HepG2 (cell line): ENCODE results near the gene SLC29A2. TPM values are rescaled to one million over a fixed set of nuclear protein-coding genes. Genes with fewer than 3 reads are reported as not detected.
A peak's percentile ranks its signal among the peaks of the same experiment; 100 is the strongest.

ENCODE experiments used
- ARID3A ChIP-seq: IDR thresholded peaks from 2 replicates; pipeline ENCODE4 v1.6.1; 2012; ENCODE audit warnings: low read depth, low read length, improper control_type of control experiment
- CC2D1A ChIP-seq: sonication (generic); formaldehyde crosslinking; IDR thresholded peaks from 2 replicates; pipeline ENCODE4 v1.8.1; 2023; ENCODE audit warnings: mild to moderate bottlenecking, missing genetic modification reagents
- ETS1 ChIP-seq: sonication (generic); formaldehyde crosslinking; IDR thresholded peaks from 2 replicates; pipeline ENCODE4 v1.4.0; 2020; ENCODE audit warnings: missing genetic modification reagents
- GMEB1 ChIP-seq: sonication (generic); formaldehyde crosslinking; IDR thresholded peaks from 2 replicates; pipeline ENCODE4 v1.5.1; 2020; ENCODE audit warnings: missing genetic modification reagents, mild to moderate bottlenecking, borderline replicate concordance
- MEIS1 ChIP-seq: sonication (generic); formaldehyde crosslinking; IDR thresholded peaks from 2 replicates; pipeline ENCODE4 v1.9.0; 2021; ENCODE audit warnings: mild to moderate bottlenecking, missing genetic modification reagents, moderate library complexity, borderline replicate concordance
- NFKB2 ChIP-seq: sonication (generic); formaldehyde crosslinking; IDR thresholded peaks from 2 replicates; pipeline ENCODE4 v1.4.0; 2020; ENCODE audit warnings: missing genetic modification reagents, borderline replicate concordance
- PAWR ChIP-seq: sonication (generic); formaldehyde crosslinking; IDR thresholded peaks from 2 replicates; pipeline ENCODE4 v1.4.0; 2020; ENCODE audit warnings: missing genetic modification reagents, mild to moderate bottlenecking, borderline replicate concordance
- PBX2 ChIP-seq: IDR thresholded peaks from 2 replicates; pipeline ENCODE4 v1.6.1; 2016; ENCODE audit warnings: control low read depth
- RORA ChIP-seq: sonication (generic); formaldehyde crosslinking; IDR thresholded peaks from 2 replicates; pipeline ENCODE4 v1.5.0; 2020; ENCODE audit warnings: mild to moderate bottlenecking, missing genetic modification reagents, moderate library complexity
- SRF ChIP-seq: IDR thresholded peaks from 2 replicates; pipeline ENCODE4 v1.6.1; 2011; ENCODE audit warnings: mild to moderate bottlenecking, low read depth, low read length, moderate library complexity
- SRSF9 ChIP-seq: fragments of 200-400 bp; formaldehyde crosslinking; IDR thresholded peaks from 2 replicates; pipeline ENCODE4 v1.6.1; 2018; ENCODE audit warnings: borderline replicate concordance, mild to moderate bottlenecking, low read depth, low read length; ENCODE audit not compliant: insufficient read depth, poor library complexity, severe bottlenecking
- THAP11 ChIP-seq: IDR thresholded peaks from 2 replicates; pipeline ENCODE4 v1.6.1; 2016; ENCODE audit warnings: missing biosample characterization, missing genetic modification reagents
- ZBTB39 ChIP-seq: sonication (generic); formaldehyde crosslinking; IDR thresholded peaks from 2 replicates; pipeline ENCODE4 v1.5.0; 2020; ENCODE audit warnings: missing genetic modification reagents
- ZNF276 ChIP-seq: sonication (generic); formaldehyde crosslinking; IDR thresholded peaks from 2 replicates; pipeline ENCODE4 v1.4.0; 2020; ENCODE audit warnings: mild to moderate bottlenecking, low read depth, missing genetic modification reagents
- ZNF331 ChIP-seq: sonication (generic); formaldehyde crosslinking; IDR thresholded peaks from 2 replicates; pipeline ENCODE4 v1.4.0; 2020; ENCODE audit warnings: missing genetic modification reagents
- ZNF567 ChIP-seq: sonication (generic); formaldehyde crosslinking; IDR thresholded peaks from 2 replicates; pipeline ENCODE4 v1.8.1; 2023; ENCODE audit warnings: mild to moderate bottlenecking, missing genetic modification reagents, borderline replicate concordance
- ZNF660 ChIP-seq: sonication (generic); formaldehyde crosslinking; IDR thresholded peaks from 2 replicates; pipeline ENCODE4 v1.5.1; 2020; ENCODE audit warnings: mild to moderate bottlenecking, low read depth, missing genetic modification reagents, borderline replicate concordance
- ZNF747 ChIP-seq: sonication (generic); formaldehyde crosslinking; IDR thresholded peaks from 2 replicates; pipeline ENCODE4 v1.8.1; 2023; ENCODE audit warnings: missing genetic modification reagents, mild to moderate bottlenecking, borderline replicate concordance
- polyA plus RNA-seq, 8 experiments: library from polyadenylated mRNA; depleted of rRNA in 3 of 8; stranded (reverse) in 7 of 8; unstranded in 1 of 8; fragments of >200 nt; fragmentation: Illumina TruSeq in 4 of 8; extraction: Trizol in 4 of 8; gene quantifications; 2 replicates each; pipeline versions ENCODE4 v1.2.1 to v1.2.3, GENCODE V29; 2011 to 2016; ENCODE audit warnings: low read depth in 4 of 8, missing spikeins in 1 of 8, mixed read lengths in 1 of 8; ENCODE audit not compliant: insufficient read depth in 1 of 8
- total RNA-seq, 5 experiments: library from RNA; depleted of rRNA; stranded (reverse); fragments of >200 nt; fragmentation: Illumina TruSeq; extraction: Trizol; gene quantifications; 2 replicates each; pipeline ENCODE4 v1.2.3, GENCODE V29; 2016; ENCODE audit warnings: low read depth in 1 of 5

Gene SLC29A2
- total and polyA plus RNA-seq, 2 of the 13 experiments (the other 11 are each of a cell fraction or from before 2014, with no cell fraction given): 0.63 to 0.66 TPM

- TF ChIP-seq ZBTB39 (CRISPR knock-in tag) (no peak), SRSF9 (no peak), NFKB2 (peak; percentile 85; the same call in 1 of the 2 replicates), THAP11 (peak; percentile 68; the same call in 1 of the 2 replicates), ZNF747 (CRISPR knock-in tag) (no peak), GMEB1 (CRISPR knock-in tag) (no peak), ZNF276 (0 out of 2 replicates have a peak, but pooled peaks have one; percentile 28), PBX2 (CRISPR knock-in tag) (no peak), ETS1 (no peak), RORA (CRISPR knock-in tag) (no peak), ZNF331 (peak; percentile 89; the same call in 1 of the 2 replicates), CC2D1A (CRISPR knock-in tag) (no peak), ZNF567 (no peak; the same call in 1 of the 2 replicates), ZNF660 (CRISPR knock-in tag) (no peak), MEIS1 (0 out of 2 replicates have a peak, but pooled peaks have one; percentile 27), PAWR (CRISPR knock-in tag) (no peak), SRF (no peak), ARID3A (no peak)
These were observed 43.0 kb downstream of the SLC29A2 start (continued) for GRCh38 chr11:66328302-66329144.
